Upper lobe of left lung (tissue), 4 donors: ENCODE data around the gene FLNC.

Source experiments
- CTCF ChIP-seq, 6 experiments: fragments of 450-650 bp in 4 of 6; fragments of 200-600 bp in 2 of 6; sonication (generic) in 2 of 6; IDR thresholded peaks; one replicate each; pipeline ENCODE4 v1.5.1; 2016 to 2019; ENCODE audit warnings: antibody characterized with exemption in 6 of 6
- EP300 ChIP-seq, 4 donors: sonication (generic); formaldehyde crosslinking; IDR thresholded peaks; one replicate each; pipeline ENCODE4 v1.5.1; 2017; ENCODE audit warnings: antibody characterized with exemption in 4 of 4, control low read depth in 2 of 4

- TF ChIP-seq CTCF (IDR thresholded peaks at IDR 0.05) (no peak), EP300 (IDR thresholded peaks at IDR 0.05) (no peak)
These were observed 9.6 kb downstream of the FLNC start for GRCh38 chr7:128839751-128840177.
